HCT116 (cell line): Measurements from ENCODE around the gene QKI. TPM values are rescaled to one million over a fixed set of nuclear protein-coding genes. Genes with fewer than 3 reads are reported as not detected.

Source experiments
- ATAC-seq: fragments of 200-7000 bp; cut with Tn5 transposase; 2 replicates; pipeline ENCODE4 v1.9.1; 2020; ENCODE audit warnings: mild to moderate bottlenecking, moderate library complexity
- BruUV-seq: library from RNA; stranded (reverse); fragments of 400-500 nt; replicated peaks from 2 replicates; lab custom pipeline; 2021; lab: Mats Ljungman, UMichigan
- CTCF ChIA-PET: fragments of 300-600 bp; sonication (Branson Sonifier 250); formaldehyde crosslinking; loops from one replicate; lab custom pipeline; 2021; ENCODE audit warnings: antibody characterized with exemption; lab: Charles Lee
- POLR2A ChIA-PET: fragments of 300-600, 350-600 bp; sonication (Branson Sonifier 250); formaldehyde crosslinking; loops from one replicate; lab custom pipeline; 2021; ENCODE audit warnings: antibody characterized with exemption; lab: Charles Lee
- RAD21 ChIA-PET, 2 experiments: fragments of 300-600 bp; sonication (Branson Sonifier 250); formaldehyde crosslinking; loops; one replicate each; lab custom pipeline; 2023; ENCODE audit warnings: low total read pairs in 2 of 2; ENCODE audit not compliant: uncharacterized antibody in 2 of 2, unreplicated experiment in 2 of 2, low non-redundant PET in 1 of 2; lab: Charles Lee
- DNase-seq: peaks from one replicate; pipeline ENCODE4 v3.0.0-alpha.2; 2010; ENCODE audit warnings: low read depth, low spot score
- H2AFZ ChIP-seq: fragments of 200-600 bp; shearing (Covaris generic), sonication (generic); 2 replicates; pipeline ENCODE4 v1.6.1; 2017; ENCODE audit warnings: low read depth, mixed run types, mixed read lengths, antibody characterized with exemption, low read length; ENCODE audit not compliant: poor library complexity, severe bottlenecking
- H3K27ac ChIP-seq: 2 replicates; pipeline ENCODE4 v1.5.1; 2012; ENCODE audit warnings: low read depth, low read length
- H3K27me3 ChIP-seq: fragments of 200-600 bp; sonication (generic); 2 replicates; pipeline ENCODE4 v1.6.1; 2016; ENCODE audit warnings: mixed run types, low read length, mixed read lengths; ENCODE audit not compliant: insufficient read depth
- H3K36me3 ChIP-seq, 2 experiments: fragments of 200-500 bp in 1 of 2; fragments of 200-600 bp in 1 of 2; sonication (Bioruptor generic) in 1 of 2; sonication (generic) in 1 of 2; 2 replicates each; pipeline versions ENCODE4 v1.5.1 to v1.6.1; 2014 to 2016; ENCODE audit warnings: low read length in 2 of 2, inconsistent platforms in 1 of 2, mixed read lengths in 1 of 2, mixed run types in 1 of 2; ENCODE audit not compliant: insufficient read depth in 2 of 2, control insufficient read depth in 1 of 2
- H3K4me1 ChIP-seq, 2 experiments: fragments of 200-600 bp in 1 of 2; sonication (generic) in 1 of 2; 2 replicates each; pipeline versions ENCODE4 v1.5.1 to v1.6.1; 2012 to 2017; ENCODE audit warnings: low read length in 2 of 2, inconsistent platforms in 1 of 2, mild to moderate bottlenecking in 1 of 2, mixed read lengths in 1 of 2, mixed run types in 1 of 2, moderate library complexity in 1 of 2; ENCODE audit not compliant: insufficient read depth in 2 of 2, control insufficient read depth in 1 of 2
- H3K4me2 ChIP-seq: fragments of 200-600 bp; sonication (generic); 2 replicates; pipeline ENCODE4 v1.6.1; 2017; ENCODE audit warnings: mixed run types, low read length, mixed read lengths
- H3K4me3 ChIP-seq, 2 experiments: fragments of 200-600 bp in 1 of 2; sonication (generic) in 1 of 2; replicated peaks in 1 of 2; 2 replicates each; pipeline ENCODE4 v1.5.1; 2011 to 2016; ENCODE audit warnings: low read length in 2 of 2, control low read depth in 1 of 2, low read depth in 1 of 2, mild to moderate bottlenecking in 1 of 2, mixed read lengths in 1 of 2, mixed run types in 1 of 2
- H3K79me2 ChIP-seq: fragments of 200-600 bp; sonication (generic); 2 replicates; pipeline ENCODE4 v1.6.1; 2017; ENCODE audit warnings: mild to moderate bottlenecking, mixed run types, low read length, moderate library complexity, mixed read lengths; ENCODE audit not compliant: insufficient read depth
- H3K9ac ChIP-seq: fragments of 200-600 bp; sonication (generic); 2 replicates; pipeline ENCODE4 v1.6.1; 2016; ENCODE audit warnings: low read length, mixed read lengths
- H3K9me2 ChIP-seq: fragments of 200-600 bp; sonication (generic), shearing (Covaris generic); 2 replicates; pipeline ENCODE4 v1.6.1; 2017; ENCODE audit warnings: mixed run types, mild to moderate bottlenecking, moderate library complexity; ENCODE audit not compliant: insufficient read depth
- H3K9me3 ChIP-seq, 2 experiments: fragments of 200-500 bp in 1 of 2; fragments of 200-600 bp in 1 of 2; sonication (Bioruptor generic) in 1 of 2; sonication (generic) in 1 of 2; 2 replicates each; pipeline ENCODE4 v1.6.1; 2014 to 2017; ENCODE audit warnings: low read length in 2 of 2, mixed read lengths in 2 of 2, inconsistent platforms in 1 of 2, low read depth in 1 of 2, mild to moderate bottlenecking in 1 of 2, mixed run types in 1 of 2, moderate library complexity in 1 of 2; ENCODE audit not compliant: control insufficient read depth in 1 of 2, insufficient read depth in 1 of 2
- H4K20me1 ChIP-seq: fragments of 200-600 bp; sonication (generic), shearing (Covaris generic); 2 replicates; pipeline ENCODE4 v1.6.1; 2017; ENCODE audit warnings: mixed run types, mild to moderate bottlenecking, moderate library complexity; ENCODE audit not compliant: insufficient read depth
- CBX3 ChIP-seq: IDR thresholded peaks from 2 replicates; pipeline ENCODE4 v1.6.1; 2012; ENCODE audit warnings: low read depth
- CEBPB ChIP-seq: IDR thresholded peaks from 2 replicates; pipeline ENCODE4 v1.6.1; 2012; ENCODE audit warnings: low read depth
- EGR1 ChIP-seq: IDR thresholded peaks from 2 replicates; pipeline ENCODE4 v1.6.1; 2012; ENCODE audit warnings: low read depth
- ELF1 ChIP-seq: IDR thresholded peaks from 2 replicates; pipeline ENCODE4 v1.6.1; 2012; ENCODE audit warnings: low read depth, borderline replicate concordance
- EZH2phosphoT487 ChIP-seq: fragments of 200-600 bp; IDR thresholded peaks from 2 replicates; pipeline ENCODE4 v1.6.1; 2018; ENCODE audit warnings: antibody characterized with exemption, borderline replicate concordance
- POLR2A ChIP-seq: IDR thresholded peaks from 2 replicates; pipeline ENCODE4 v1.7.0; 2011; ENCODE audit warnings: borderline replicate concordance; ENCODE audit not compliant: insufficient read depth, insufficient read length; ENCODE audit errors: extremely low read depth
- POLR2AphosphoS5 ChIP-seq: IDR thresholded peaks from 2 replicates; pipeline ENCODE4 v1.6.1; 2011; ENCODE audit warnings: mild to moderate bottlenecking, low read depth, low read length, moderate library complexity
- RAD21 ChIP-seq: IDR thresholded peaks from 2 replicates; pipeline ENCODE4 v1.6.1; 2012; ENCODE audit warnings: low read depth, mild to moderate bottlenecking
- SP1 ChIP-seq: IDR thresholded peaks from 2 replicates; pipeline ENCODE4 v1.6.1; 2012; ENCODE audit warnings: low read depth
- SRF ChIP-seq: IDR thresholded peaks from 2 replicates; pipeline ENCODE4 v1.6.1; 2012; ENCODE audit warnings: low read depth
- TCF7L2 ChIP-seq: IDR thresholded peaks from 2 replicates; pipeline ENCODE4 v1.7.0; 2011; ENCODE audit warnings: borderline replicate concordance, inconsistent platforms; ENCODE audit not compliant: insufficient read depth, insufficient read length; ENCODE audit errors: extremely low read depth
- YY1 ChIP-seq: IDR thresholded peaks from 2 replicates; pipeline ENCODE4 v1.6.1; 2011; ENCODE audit warnings: low read length, low read depth, moderate library complexity, mild to moderate bottlenecking; ENCODE audit not compliant: insufficient replicate concordance; ENCODE audit errors: extremely low read depth
- ZFX ChIP-seq: fragments of 450-650 bp; IDR thresholded peaks from 2 replicates; pipeline ENCODE4 v1.6.1; 2017
- intact Hi-C: fragments of 100-400 bp; cut with micrococcal nuclease; formaldehyde crosslinking; loops from 2 replicates; pipeline ENCODE4 v1.10.0; 2022
- total RNA-seq: library from RNA; stranded (reverse); gene quantifications from one replicate; pipeline ENCODE4 v1.2.1, GENCODE V29; 2021; ENCODE audit not compliant: unreplicated experiment
- TF ChIP-seq, protein P1 (sequence below): IDR thresholded peaks from 2 replicates; pipeline ENCODE4 v1.6.1; 2011; ENCODE audit warnings: mild to moderate bottlenecking, low read length, moderate library complexity; ENCODE audit not compliant: insufficient replicate concordance; ENCODE audit errors: extremely low read depth
- TF ChIP-seq, protein P2 (sequence below): IDR thresholded peaks from 2 replicates; pipeline ENCODE4 v1.6.1; 2012; ENCODE audit warnings: low read depth
- TF ChIP-seq, protein P3 (sequence below), 3 experiments: fragments of 200-600 bp in 1 of 3; sonication (generic) in 1 of 3; IDR thresholded peaks in 2 of 3; conservative IDR thresholded peaks in 1 of 3; 2 replicates each; pipeline ENCODE4 v1.5.1; 2012 to 2017; ENCODE audit warnings: low read depth in 2 of 3, low read length in 2 of 3, antibody characterized with exemption in 1 of 3, borderline replicate concordance in 1 of 3, control low read depth in 1 of 3, mild to moderate bottlenecking in 1 of 3, mixed read lengths in 1 of 3, mixed run types in 1 of 3, moderate library complexity in 1 of 3; ENCODE audit not compliant: insufficient read depth in 1 of 3
- TF ChIP-seq, protein P4 (sequence below): IDR thresholded peaks from 2 replicates; pipeline ENCODE4 v1.6.1; 2012
- TF ChIP-seq, protein P5 (sequence below): IDR thresholded peaks from 2 replicates; pipeline ENCODE4 v1.6.1; 2012

The QKI gene
- total RNA-seq, 1 experiment from 2014 or later = 35.3 TPM

DNA sequence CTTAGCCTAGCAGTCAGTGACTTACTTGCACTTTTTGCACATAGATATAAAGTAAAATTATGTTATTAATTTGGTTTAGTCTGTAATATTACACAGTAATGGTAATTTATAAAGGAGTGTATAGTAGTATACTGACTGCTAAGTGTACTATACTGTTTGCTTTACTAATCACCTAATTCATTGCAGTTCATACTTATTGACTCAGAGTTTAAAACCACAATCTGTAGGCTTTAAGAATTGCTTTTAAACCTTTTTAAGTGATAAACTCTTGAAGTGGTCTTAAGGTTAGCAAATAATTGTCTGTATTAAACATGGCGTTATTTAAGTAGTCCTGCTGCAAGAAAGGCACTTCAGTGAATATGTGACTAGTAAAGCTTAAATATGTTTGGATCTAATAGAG lies 151.5 kb downstream of the QKI start:
- no peaks in the 10 kb centered on the region for H3K27me3 ChIP-seq
- no peaks in the 10 kb centered on the region for H3K79me2 ChIP-seq
- H3K9me2 ChIP-seq = no peaks in the 10 kb centered on the region
- ChIA-PET POLR2A (no interaction called here), CTCF (no interaction called here), RAD21 (no interaction called here)
- no peak for TF ChIP-seq RAD21
- TF ChIP-seq, protein P1, sequence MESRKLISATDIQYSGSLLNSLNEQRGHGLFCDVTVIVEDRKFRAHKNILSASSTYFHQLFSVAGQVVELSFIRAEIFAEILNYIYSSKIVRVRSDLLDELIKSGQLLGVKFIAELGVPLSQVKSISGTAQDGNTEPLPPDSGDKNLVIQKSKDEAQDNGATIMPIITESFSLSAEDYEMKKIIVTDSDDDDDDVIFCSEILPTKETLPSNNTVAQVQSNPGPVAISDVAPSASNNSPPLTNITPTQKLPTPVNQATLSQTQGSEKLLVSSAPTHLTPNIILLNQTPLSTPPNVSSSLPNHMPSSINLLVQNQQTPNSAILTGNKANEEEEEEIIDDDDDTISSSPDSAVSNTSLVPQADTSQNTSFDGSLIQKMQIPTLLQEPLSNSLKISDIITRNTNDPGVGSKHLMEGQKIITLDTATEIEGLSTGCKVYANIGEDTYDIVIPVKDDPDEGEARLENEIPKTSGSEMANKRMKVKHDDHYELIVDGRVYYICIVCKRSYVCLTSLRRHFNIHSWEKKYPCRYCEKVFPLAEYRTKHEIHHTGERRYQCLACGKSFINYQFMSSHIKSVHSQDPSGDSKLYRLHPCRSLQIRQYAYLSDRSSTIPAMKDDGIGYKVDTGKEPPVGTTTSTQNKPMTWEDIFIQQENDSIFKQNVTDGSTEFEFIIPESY = no peak
- no peak for TF ChIP-seq CEBPB
- TF ChIP-seq, protein P2, sequence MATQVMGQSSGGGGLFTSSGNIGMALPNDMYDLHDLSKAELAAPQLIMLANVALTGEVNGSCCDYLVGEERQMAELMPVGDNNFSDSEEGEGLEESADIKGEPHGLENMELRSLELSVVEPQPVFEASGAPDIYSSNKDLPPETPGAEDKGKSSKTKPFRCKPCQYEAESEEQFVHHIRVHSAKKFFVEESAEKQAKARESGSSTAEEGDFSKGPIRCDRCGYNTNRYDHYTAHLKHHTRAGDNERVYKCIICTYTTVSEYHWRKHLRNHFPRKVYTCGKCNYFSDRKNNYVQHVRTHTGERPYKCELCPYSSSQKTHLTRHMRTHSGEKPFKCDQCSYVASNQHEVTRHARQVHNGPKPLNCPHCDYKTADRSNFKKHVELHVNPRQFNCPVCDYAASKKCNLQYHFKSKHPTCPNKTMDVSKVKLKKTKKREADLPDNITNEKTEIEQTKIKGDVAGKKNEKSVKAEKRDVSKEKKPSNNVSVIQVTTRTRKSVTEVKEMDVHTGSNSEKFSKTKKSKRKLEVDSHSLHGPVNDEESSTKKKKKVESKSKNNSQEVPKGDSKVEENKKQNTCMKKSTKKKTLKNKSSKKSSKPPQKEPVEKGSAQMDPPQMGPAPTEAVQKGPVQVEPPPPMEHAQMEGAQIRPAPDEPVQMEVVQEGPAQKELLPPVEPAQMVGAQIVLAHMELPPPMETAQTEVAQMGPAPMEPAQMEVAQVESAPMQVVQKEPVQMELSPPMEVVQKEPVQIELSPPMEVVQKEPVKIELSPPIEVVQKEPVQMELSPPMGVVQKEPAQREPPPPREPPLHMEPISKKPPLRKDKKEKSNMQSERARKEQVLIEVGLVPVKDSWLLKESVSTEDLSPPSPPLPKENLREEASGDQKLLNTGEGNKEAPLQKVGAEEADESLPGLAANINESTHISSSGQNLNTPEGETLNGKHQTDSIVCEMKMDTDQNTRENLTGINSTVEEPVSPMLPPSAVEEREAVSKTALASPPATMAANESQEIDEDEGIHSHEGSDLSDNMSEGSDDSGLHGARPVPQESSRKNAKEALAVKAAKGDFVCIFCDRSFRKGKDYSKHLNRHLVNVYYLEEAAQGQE = no peak
- TF ChIP-seq, protein P3, sequence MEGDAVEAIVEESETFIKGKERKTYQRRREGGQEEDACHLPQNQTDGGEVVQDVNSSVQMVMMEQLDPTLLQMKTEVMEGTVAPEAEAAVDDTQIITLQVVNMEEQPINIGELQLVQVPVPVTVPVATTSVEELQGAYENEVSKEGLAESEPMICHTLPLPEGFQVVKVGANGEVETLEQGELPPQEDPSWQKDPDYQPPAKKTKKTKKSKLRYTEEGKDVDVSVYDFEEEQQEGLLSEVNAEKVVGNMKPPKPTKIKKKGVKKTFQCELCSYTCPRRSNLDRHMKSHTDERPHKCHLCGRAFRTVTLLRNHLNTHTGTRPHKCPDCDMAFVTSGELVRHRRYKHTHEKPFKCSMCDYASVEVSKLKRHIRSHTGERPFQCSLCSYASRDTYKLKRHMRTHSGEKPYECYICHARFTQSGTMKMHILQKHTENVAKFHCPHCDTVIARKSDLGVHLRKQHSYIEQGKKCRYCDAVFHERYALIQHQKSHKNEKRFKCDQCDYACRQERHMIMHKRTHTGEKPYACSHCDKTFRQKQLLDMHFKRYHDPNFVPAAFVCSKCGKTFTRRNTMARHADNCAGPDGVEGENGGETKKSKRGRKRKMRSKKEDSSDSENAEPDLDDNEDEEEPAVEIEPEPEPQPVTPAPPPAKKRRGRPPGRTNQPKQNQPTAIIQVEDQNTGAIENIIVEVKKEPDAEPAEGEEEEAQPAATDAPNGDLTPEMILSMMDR (IDR thresholded peaks at IDR 0.05 in 2 of 3, conservative IDR thresholded peaks at IDR 0.05 in 1 of 3; ENCODE audit: borderline replicate concordance in 1 of 3, insufficient read depth in 1 of 3, low read depth in 2 of 3, low read length in 2 of 3) = no peak
- no peak for TF ChIP-seq ZFX
- no peak for TF ChIP-seq POLR2AphosphoS5
- no peak for TF ChIP-seq EZH2phosphoT487
- TF ChIP-seq YY1 = no peak
- no peak for TF ChIP-seq CBX3
- no peak for TF ChIP-seq SRF
- no peak for TF ChIP-seq ELF1
- TF ChIP-seq, protein P4, sequence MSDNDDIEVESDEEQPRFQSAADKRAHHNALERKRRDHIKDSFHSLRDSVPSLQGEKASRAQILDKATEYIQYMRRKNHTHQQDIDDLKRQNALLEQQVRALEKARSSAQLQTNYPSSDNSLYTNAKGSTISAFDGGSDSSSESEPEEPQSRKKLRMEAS = no peak
- TF ChIP-seq, protein P5, sequence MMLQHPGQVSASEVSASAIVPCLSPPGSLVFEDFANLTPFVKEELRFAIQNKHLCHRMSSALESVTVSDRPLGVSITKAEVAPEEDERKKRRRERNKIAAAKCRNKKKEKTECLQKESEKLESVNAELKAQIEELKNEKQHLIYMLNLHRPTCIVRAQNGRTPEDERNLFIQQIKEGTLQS = no peak
- TF ChIP-seq EGR1 = no peak
- TF ChIP-seq POLR2A = no peak
- no peak for TF ChIP-seq SP1
- no peak for TF ChIP-seq TCF7L2
- ATAC-seq (no peak), DNase-seq (no peak)
- no peaks in the 10 kb centered on the region for H4K20me1 ChIP-seq
- no TSS peak for BruUV-seq
- no peak overlapping the region for H3K27ac ChIP-seq
- no peak overlapping the region for H2AFZ ChIP-seq
- no peaks in the 10 kb centered on the region for H3K36me3 ChIP-seq
- intact Hi-C loops = no loop called here
- no peaks in the 10 kb centered on the region for H3K9me3 ChIP-seq
- no peaks in the 10 kb centered on the region for H3K4me1 ChIP-seq
- no peak overlapping the region for H3K4me3 ChIP-seq
- no peak overlapping the region for H3K9ac ChIP-seq
- no peak overlapping the region for H3K4me2 ChIP-seq
